GM20000 (cell line): ENCODE data around the gene CPTP.

Experiments
- DNase-seq: peaks from one replicate; pipeline ENCODE4 v3.0.0; 2012; ENCODE audit warnings: low spot score
- TF ChIP-seq, protein P1 (sequence below): IDR thresholded peaks from 2 replicates; pipeline ENCODE4 v1.5.1; 2012; ENCODE audit warnings: mild to moderate bottlenecking, control low read depth; ENCODE audit errors: extremely low read depth, missing control alignments

CPTP gene

DNA sequence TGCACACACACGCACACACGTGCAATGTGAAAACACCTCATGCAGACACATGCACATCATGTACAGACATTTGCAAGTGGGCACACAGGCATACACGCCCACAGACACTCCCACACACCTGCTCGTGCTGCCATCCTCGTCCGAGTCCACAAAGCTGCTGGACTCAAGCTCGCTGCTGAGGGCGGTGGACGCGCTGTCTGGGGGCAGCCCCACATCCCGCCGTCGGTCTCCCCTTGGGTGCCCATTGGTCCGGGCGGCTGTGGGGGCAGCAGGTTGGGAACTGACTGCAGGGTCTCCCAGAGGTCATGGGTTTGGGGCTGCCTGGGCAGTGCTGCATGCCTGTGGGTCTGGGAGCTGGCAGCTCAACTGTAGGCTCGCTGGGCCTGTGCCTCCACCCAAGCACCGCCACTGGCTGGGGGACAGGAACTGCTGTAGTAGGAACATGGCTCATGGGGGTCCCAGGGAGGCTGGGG, 17.0 kb downstream of the CPTP start:
- DNase-seq, result no peak
- TF ChIP-seq, protein P1, sequence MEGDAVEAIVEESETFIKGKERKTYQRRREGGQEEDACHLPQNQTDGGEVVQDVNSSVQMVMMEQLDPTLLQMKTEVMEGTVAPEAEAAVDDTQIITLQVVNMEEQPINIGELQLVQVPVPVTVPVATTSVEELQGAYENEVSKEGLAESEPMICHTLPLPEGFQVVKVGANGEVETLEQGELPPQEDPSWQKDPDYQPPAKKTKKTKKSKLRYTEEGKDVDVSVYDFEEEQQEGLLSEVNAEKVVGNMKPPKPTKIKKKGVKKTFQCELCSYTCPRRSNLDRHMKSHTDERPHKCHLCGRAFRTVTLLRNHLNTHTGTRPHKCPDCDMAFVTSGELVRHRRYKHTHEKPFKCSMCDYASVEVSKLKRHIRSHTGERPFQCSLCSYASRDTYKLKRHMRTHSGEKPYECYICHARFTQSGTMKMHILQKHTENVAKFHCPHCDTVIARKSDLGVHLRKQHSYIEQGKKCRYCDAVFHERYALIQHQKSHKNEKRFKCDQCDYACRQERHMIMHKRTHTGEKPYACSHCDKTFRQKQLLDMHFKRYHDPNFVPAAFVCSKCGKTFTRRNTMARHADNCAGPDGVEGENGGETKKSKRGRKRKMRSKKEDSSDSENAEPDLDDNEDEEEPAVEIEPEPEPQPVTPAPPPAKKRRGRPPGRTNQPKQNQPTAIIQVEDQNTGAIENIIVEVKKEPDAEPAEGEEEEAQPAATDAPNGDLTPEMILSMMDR, result no peak

GRCh38 chr1:1342061-1342562, 17.5 kb downstream of the CPTP start:
- no peak for DNase-seq
- TF ChIP-seq, protein P1, result no peak

- DNase-seq, result no peak
- TF ChIP-seq, protein P1, result no peak
These were observed 18.0 kb downstream of the CPTP start for GRCh38 chr1:1342584-1343115.

DNA sequence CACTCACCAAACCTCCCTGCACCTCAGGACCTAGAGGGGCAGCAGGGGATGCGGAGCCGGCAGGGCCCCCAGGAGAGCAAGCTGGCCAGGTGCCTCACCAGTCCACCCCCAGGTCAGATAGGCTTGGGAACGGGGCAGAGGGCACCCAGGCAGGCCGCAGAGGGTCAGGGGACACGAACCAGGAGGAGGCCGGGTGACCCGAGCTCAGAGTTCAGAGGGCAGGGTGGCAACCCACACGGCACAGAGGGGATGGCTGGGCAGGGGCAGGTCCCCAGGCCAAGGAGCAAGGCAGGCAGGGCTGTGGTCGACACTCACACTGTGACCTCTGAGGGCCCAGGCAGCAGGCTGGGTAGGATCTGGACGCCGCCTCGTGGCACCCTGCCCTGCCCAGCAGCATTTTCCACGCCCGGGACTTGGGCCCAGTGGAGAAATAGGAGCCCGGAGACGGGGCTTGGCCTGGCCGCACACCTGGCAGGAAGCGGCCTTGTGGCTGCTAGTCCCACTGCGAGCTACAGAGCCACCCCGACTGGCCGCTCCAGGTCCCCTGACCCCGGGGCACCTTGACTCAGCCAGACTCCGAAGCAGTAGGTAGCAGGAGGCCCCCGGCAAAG, 19.3 kb downstream of the CPTP start:
- DNase-seq, result no peak
- TF ChIP-seq, protein P1, result no peak

DNA sequence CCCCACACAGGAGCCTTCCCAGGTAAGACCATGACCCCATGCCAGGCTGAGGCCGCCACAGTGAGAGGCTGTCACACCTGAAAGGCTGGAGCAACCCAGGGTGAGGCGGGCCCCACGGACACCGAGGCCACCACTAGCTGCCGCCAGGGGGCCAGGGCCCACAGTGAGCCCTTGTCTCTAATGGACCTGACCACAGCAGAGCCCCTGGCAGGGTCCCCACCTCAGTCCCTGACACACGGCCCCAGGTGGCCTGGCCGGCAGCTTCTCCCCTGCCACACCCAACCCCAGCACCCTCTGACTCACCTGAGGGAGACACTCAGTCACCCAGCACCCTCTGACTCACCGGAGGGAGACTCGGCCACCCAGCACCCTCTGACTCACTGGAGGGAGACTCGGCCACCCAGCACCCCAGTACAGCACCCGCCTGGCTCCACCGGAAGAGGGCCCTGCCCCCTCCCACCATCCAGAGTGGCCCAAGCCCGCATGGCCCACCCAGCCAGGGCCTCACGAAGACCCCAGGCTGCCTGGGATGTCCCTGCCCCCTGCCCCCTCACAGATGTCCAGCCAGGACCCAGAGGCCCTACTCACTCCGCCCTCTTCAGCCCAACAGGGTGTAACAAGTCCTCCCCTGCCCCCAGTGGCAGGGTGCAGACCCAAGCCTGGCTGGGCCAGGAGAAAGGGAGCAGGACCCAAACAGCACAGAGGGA, 20.2 kb downstream of the CPTP start:
- TF ChIP-seq, protein P1, result no peak
- DNase-seq, result no peak

DNA sequence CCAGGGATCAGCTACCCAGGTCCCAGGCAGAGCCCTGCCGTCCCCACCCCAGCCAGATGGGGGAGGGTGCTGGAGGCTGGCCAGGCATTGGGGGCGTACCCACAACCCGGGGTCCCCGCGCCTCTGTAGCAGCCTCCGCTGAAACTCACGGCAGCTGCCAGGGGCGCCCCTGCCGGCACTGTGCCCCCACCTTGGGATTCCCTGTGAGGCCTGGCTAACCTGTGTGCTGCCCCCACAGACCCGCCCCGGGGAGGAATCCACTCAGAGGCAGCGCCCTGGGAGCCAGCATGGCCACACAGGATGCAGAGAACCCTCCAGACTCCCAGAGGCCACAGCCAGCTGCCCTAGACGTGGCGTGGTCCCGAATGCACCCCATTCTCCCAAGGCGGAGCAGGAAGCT, 20.8 kb downstream of the CPTP start:
- DNase-seq, result no peak
- TF ChIP-seq, protein P1, result no peak

GRCh38 chr1:1345860-1346500, 21.4 kb downstream of the CPTP start:
- TF ChIP-seq, protein P1, result no peak
- DNase-seq, result no peak
